ENCODE results near the gene C17orf100. TPM values are rescaled to one million over a fixed set of nuclear protein-coding genes. Genes with fewer than 3 reads are reported as not detected.
A peak's percentile ranks its signal among the peaks of the same experiment; 100 is the strongest.

Gene C17orf100
- total and polyA plus RNA-seq, 2 of the 13 experiments (the other 11 are each of a cell fraction or from before 2014, with no cell fraction given): 3.6 to 8.7 TPM

- TF ChIP-seq, protein P1, sequence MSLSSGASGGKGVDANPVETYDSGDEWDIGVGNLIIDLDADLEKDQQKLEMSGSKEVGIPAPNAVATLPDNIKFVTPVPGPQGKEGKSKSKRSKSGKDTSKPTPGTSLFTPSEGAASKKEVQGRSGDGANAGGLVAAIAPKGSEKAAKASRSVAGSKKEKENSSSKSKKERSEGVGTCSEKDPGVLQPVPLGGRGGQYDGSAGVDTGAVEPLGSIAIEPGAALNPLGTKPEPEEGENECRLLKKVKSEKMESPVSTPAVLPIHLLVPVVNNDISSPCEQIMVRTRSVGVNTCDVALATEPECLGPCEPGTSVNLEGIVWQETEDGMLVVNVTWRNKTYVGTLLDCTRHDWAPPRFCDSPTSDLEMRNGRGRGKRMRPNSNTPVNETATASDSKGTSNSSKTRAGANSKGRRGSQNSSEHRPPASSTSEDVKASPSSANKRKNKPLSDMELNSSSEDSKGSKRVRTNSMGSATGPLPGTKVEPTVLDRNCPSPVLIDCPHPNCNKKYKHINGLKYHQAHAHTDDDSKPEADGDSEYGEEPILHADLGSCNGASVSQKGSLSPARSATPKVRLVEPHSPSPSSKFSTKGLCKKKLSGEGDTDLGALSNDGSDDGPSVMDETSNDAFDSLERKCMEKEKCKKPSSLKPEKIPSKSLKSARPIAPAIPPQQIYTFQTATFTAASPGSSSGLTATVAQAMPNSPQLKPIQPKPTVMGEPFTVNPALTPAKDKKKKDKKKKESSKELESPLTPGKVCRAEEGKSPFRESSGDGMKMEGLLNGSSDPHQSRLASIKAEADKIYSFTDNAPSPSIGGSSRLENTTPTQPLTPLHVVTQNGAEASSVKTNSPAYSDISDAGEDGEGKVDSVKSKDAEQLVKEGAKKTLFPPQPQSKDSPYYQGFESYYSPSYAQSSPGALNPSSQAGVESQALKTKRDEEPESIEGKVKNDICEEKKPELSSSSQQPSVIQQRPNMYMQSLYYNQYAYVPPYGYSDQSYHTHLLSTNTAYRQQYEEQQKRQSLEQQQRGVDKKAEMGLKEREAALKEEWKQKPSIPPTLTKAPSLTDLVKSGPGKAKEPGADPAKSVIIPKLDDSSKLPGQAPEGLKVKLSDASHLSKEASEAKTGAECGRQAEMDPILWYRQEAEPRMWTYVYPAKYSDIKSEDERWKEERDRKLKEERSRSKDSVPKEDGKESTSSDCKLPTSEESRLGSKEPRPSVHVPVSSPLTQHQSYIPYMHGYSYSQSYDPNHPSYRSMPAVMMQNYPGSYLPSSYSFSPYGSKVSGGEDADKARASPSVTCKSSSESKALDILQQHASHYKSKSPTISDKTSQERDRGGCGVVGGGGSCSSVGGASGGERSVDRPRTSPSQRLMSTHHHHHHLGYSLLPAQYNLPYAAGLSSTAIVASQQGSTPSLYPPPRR (CRISPR knock-in tag; IDR thresholded peaks at IDR 0.05; ENCODE audit: borderline replicate concordance): peak; percentile 75; the same call in 1 of the 2 replicates
- TF ChIP-seq SMAD3 (CRISPR knock-in tag; IDR thresholded peaks at IDR 0.05) (peak; percentile 56; the same call in 1 of the 2 replicates), SP5 (CRISPR knock-in tag; IDR thresholded peaks at IDR 0.05; ENCODE audit: borderline replicate concordance, low read depth) (0 out of 2 replicates have a peak, but pooled peaks have one; percentile 1), HNRNPH1 (optimal IDR thresholded peaks at IDR 0.05; ENCODE audit: low read depth, low read length) (no peak), HOXA3 (CRISPR knock-in tag; IDR thresholded peaks at IDR 0.05) (peak; percentile 80), ZNF318 (CRISPR knock-in tag; IDR thresholded peaks at IDR 0.05) (peak; percentile 92), IRX3 (CRISPR knock-in tag; IDR thresholded peaks at IDR 0.05; ENCODE audit: borderline replicate concordance, low read depth) (peak; percentile 99), ZBTB33 (CRISPR knock-in tag; IDR thresholded peaks at IDR 0.05) (peak; percentile 52; the same call in 1 of the 2 replicates), CHD4 (IDR thresholded peaks at IDR 0.05; ENCODE audit: borderline replicate concordance, low read length) (no peak)
- TF ChIP-seq, protein P2, sequence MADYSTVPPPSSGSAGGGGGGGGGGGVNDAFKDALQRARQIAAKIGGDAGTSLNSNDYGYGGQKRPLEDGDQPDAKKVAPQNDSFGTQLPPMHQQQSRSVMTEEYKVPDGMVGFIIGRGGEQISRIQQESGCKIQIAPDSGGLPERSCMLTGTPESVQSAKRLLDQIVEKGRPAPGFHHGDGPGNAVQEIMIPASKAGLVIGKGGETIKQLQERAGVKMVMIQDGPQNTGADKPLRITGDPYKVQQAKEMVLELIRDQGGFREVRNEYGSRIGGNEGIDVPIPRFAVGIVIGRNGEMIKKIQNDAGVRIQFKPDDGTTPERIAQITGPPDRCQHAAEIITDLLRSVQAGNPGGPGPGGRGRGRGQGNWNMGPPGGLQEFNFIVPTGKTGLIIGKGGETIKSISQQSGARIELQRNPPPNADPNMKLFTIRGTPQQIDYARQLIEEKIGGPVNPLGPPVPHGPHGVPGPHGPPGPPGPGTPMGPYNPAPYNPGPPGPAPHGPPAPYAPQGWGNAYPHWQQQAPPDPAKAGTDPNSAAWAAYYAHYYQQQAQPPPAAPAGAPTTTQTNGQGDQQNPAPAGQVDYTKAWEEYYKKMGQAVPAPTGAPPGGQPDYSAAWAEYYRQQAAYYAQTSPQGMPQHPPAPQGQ (CRISPR knock-in tag; IDR thresholded peaks at IDR 0.05; ENCODE audit: borderline replicate concordance): no peak
Observed at GRCh38 chr17:6651919-6652452, 424 bp downstream of the C17orf100 start (continued).
